Measurements from ENCODE around the gene XAF1.

XAF1 gene

GRCh38 chr17:6786618-6787017 is 30.8 kb downstream of the XAF1 start:
- H3K4me3 ChIP-seq (ENCODE audit: low read depth, low read length), result no peak overlapping the region
- DNase-seq (ENCODE audit: low read depth), result no peak
- no peak for TF ChIP-seq CTCF (IDR thresholded peaks at IDR 0.05; ENCODE audit: low read depth, low read length, missing control alignments)

DNA sequence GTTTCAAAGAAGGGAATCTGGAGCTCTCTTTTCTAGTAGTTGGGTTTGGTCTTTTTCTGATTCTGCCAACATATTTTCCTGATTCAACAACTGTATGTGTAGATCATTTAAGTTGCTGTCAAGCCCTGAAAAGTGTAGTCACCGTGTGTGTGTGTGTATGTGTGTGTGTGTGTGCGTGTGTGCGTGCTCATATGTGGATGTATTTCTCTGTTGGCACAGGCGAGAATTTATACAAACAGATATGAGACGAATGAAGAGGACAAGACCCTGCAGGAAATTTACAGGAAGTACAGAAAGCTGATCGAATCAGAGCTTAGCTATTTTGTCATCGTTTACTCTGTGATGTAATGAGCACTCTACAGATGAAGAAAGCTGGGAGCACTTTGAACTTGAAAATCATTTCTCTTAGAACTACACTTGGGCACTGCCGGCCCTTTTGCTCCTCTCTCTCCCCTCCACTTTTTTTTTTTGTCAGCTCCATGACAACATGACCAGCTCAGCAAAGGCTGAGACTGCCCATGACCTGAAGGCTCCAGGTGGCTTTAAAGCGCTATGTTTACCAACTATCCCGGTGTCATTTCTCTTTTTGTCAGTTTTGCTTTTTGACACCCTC is 31.3 kb downstream of the XAF1 start:
- TF ChIP-seq CTCF (IDR thresholded peaks at IDR 0.05; ENCODE audit: low read depth, low read length, missing control alignments), result no peak
- H3K4me3 ChIP-seq (ENCODE audit: low read depth, low read length), result no peak overlapping the region
- no peak for DNase-seq (ENCODE audit: low read depth)

DNA sequence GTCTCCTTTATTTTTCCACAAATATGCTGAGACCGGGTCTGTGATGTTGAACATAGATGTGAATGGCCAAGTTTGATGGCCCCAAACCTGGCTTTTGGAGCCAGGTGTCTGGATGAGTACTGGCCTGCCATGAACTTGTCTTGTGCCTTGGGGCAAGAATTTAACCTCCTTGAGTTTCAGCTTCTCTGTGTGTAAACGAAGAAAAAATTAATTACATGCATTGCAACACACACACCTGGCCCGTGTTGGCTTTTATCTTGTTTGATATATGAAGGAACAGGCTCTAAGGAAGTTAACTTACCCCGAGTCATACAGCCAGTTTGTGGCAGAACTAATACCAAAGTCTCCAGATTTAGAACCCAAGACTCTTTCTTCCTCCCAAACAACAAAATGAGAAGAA is 33.3 kb downstream of the XAF1 start:
- no peak for TF ChIP-seq CTCF (IDR thresholded peaks at IDR 0.05; ENCODE audit: low read depth, low read length, missing control alignments)
- no peak for DNase-seq (ENCODE audit: low read depth)
- H3K4me3 ChIP-seq (ENCODE audit: low read depth, low read length), result no peak overlapping the region

- no peak for DNase-seq (ENCODE audit: low read depth)
- TF ChIP-seq CTCF (IDR thresholded peaks at IDR 0.05; ENCODE audit: low read depth, low read length, missing control alignments), result no peak
- H3K4me3 ChIP-seq (ENCODE audit: low read depth, low read length), result no peak overlapping the region
Measured at GRCh38 chr17:6793748-6794493, 38.1 kb downstream of the XAF1 start.

DNA sequence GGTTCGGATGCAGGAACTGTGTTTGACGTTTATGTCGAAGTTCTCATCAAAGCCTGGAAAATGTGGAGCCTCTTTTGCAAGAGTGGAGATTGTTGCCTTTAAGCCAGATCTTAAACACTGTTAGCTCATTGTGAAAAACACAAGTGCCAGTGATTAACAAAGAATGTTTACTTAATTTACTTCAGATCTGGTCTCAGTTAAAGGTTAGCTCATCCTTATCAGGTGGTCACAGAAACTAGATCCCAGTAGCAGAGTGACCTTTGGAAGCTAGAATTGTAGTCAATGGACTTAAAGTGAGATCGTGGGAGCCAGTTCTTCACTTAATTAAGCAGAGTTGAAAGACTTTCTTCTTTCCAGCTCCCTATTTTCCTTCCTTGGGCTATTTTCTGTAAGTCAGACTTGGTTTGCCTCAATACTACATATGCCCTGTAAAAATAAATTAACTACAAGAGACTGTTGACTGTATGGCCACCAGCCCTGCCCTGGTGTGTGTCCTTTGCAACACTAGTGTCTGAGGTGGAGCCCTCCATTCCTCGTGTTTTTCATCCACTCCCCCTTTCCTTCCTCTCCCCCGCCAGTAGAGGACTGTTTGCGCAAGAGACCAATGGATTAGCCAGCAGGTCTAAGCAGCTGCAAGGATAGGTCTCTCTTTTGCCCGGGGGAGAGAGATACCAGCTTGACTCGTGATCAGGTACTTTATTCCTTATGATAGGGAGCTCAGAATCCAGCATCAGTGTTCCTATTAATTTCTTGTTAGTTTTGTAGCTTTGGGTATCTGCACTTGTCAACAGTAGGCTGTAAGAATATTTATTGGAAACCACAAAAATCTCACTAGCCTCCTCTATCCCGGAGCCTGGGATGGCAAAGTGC is 40.4 kb downstream of the XAF1 start:
- no peak for DNase-seq (ENCODE audit: low read depth)
- no peak for TF ChIP-seq CTCF (IDR thresholded peaks at IDR 0.05; ENCODE audit: low read depth, low read length, missing control alignments)
- no peak overlapping the region for H3K4me3 ChIP-seq (ENCODE audit: low read depth, low read length)

GRCh38 chr17:6796887-6797490 is 41.1 kb downstream of the XAF1 start:
- TF ChIP-seq CTCF (IDR thresholded peaks at IDR 0.05; ENCODE audit: low read depth, low read length, missing control alignments), result no peak
- no peak for DNase-seq (ENCODE audit: low read depth)
- no peak overlapping the region for H3K4me3 ChIP-seq (ENCODE audit: low read depth, low read length)
